Measurements from ENCODE around the gene C5orf63.

Gene C5orf63

DNA sequence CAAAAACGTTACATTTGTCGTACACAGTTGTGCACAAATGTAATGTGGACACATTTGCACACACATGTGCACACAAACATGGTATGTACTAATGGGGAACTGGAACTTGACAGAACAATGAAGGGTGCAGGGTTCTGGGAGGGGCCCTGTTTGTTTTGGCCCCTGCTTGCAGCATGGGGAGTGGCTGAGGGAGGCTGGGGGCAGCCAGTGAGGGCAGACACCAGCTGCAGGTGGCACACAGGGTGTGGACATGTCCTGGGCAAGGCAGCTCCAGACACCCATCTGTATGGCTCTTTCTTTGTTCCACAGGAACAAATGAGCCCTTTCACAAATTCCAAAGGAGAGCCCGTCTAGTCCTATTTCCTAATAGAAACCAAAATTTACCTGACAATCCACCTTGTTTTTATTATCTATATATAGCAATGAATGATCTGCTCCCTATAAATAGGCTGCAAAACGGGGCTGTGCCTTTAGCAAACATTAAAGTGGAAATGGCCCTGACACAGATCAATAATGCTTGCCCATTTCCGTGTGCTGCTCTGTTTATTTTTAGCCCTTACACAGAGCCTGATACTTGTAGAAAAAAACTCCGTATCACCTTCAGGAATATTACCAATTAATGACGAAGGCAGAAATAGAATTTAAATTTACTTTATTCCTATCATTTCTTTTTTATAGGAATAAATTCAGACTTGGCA is 69.4 kb downstream of the C5orf63 start:
- no peaks in the 10 kb centered on the region for H3K4me1 ChIP-seq
- TF ChIP-seq CTCF (IDR thresholded peaks at IDR 0.05) = no peak
- H3K27me3 ChIP-seq = no peaks in the 10 kb centered on the region
- H3K27ac ChIP-seq = no peak overlapping the region
- H3K36me3 ChIP-seq = no peaks in the 10 kb centered on the region
- no peak overlapping the region for H3K4me3 ChIP-seq
- no peak for DNase-seq
- intact Hi-C loops (cut with DNase I; ENCODE audit: low total_unique reads) = no loop called here
- H3K9me3 ChIP-seq = no peaks in the 10 kb centered on the region

- Histone ChIP-seq H3K4me3 (no peak overlapping the region), H3K36me3 (no peaks in the 10 kb centered on the region), H3K27ac (no peak overlapping the region), H3K4me1 (no peaks in the 10 kb centered on the region), H3K9me3 (no peaks in the 10 kb centered on the region), H3K27me3 (no peaks in the 10 kb centered on the region)
- intact Hi-C loops (cut with DNase I; ENCODE audit: low total_unique reads) = no loop called here
- TF ChIP-seq CTCF (IDR thresholded peaks at IDR 0.05) = no peak
- no peak for DNase-seq
These were observed 70.9 kb downstream of the C5orf63 start for GRCh38 chr5:127002390-127002789.

GRCh38 chr5:127001621-127002296 is 71.5 kb downstream of the C5orf63 start:
- Histone ChIP-seq H3K36me3 (no peaks in the 10 kb centered on the region), H3K4me1 (no peaks in the 10 kb centered on the region), H3K27me3 (no peaks in the 10 kb centered on the region), H3K27ac (no peak overlapping the region), H3K4me3 (no peak overlapping the region), H3K9me3 (no peaks in the 10 kb centered on the region)
- intact Hi-C loops (cut with DNase I; ENCODE audit: low total_unique reads) = no loop called here
- no peak for DNase-seq
- TF ChIP-seq CTCF (IDR thresholded peaks at IDR 0.05) = no peak
